ENCODE results near the gene DMXL2.
"Not testable (repeated sequence)": the region's sequence is repeated elsewhere in the genome, so short reads cannot be mapped to it uniquely, and the experiment has no call there.

DMXL2 gene

GRCh38 chr15:51424780-51425179 lies 197.8 kb downstream of the DMXL2 start:
- DNase-seq (ENCODE audit: low spot score): no peak

GRCh38 chr15:51423040-51423439 lies 199.5 kb downstream of the DMXL2 start:
- not testable (repeated sequence) for FAIRE-seq; DNase-seq (ENCODE audit: low spot score)

More at GRCh38 chr15:51424780-51425179, 197.8 kb downstream of the DMXL2 start:
- FAIRE-seq: no peak

- no peak for FAIRE-seq
- DNase-seq (ENCODE audit: low spot score): no peak
These were observed 206.4 kb downstream of the DMXL2 start for GRCh38 chr15:51416129-51416528.

- no peak for FAIRE-seq
- no peak for DNase-seq (ENCODE audit: low spot score)
These were observed 208.2 kb downstream of the DMXL2 start for GRCh38 chr15:51414256-51414860.

DNA sequence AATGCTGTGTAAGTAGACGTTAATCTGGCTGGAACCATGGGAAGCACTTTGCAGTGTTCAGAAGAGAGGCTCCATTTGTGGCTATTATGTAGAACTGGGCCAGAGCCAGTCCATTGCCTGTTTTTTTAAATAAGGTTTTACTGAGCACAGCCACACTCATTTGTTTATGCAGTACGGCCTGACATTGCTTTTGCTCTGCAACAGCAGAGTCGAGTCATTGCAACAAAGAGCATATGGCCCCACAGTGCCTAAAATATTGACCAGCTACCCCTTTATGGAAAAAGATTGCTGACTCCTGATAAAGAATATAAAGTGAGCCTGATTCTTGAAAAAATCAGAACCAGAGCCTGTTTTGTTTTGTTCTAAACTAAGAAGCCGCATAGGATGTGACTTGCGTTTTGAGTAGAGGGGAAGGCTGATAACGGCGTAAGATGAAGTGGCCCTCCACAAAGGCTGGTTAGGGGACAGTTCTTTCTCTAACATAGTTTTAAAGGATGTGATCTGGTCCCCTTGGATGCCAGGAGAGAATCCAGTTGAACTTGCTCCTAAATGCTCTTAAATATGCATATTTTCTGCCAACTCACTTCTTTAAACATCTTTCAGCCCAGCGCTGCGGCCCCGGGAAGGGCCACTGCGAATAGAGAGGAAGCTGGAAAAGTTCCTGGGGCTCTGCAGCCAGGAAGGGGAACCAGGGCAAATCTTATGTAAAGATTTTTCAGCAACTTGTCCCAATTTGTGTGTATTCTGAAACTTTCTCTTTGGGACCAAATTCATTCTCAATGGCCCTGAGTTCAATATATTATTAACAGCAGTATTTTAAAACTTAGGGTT lies 216.7 kb downstream of the DMXL2 start:
- FAIRE-seq (no peak), DNase-seq (ENCODE audit: low spot score) (no peak)

GRCh38 chr15:51403946-51404695 lies 218.4 kb downstream of the DMXL2 start:
- DNase-seq (ENCODE audit: low spot score) (no peak), FAIRE-seq (no peak)

GRCh38 chr15:51403072-51403878 lies 219.3 kb downstream of the DMXL2 start:
- no peak for FAIRE-seq

GRCh38 chr15:51401872-51402517 lies 220.6 kb downstream of the DMXL2 start:
- DNase-seq (ENCODE audit: low spot score) (no peak), FAIRE-seq (no peak)

More at GRCh38 chr15:51403072-51403878, 219.3 kb downstream of the DMXL2 start:
- peak; percentile 15 for DNase-seq (ENCODE audit: low spot score)

DNA sequence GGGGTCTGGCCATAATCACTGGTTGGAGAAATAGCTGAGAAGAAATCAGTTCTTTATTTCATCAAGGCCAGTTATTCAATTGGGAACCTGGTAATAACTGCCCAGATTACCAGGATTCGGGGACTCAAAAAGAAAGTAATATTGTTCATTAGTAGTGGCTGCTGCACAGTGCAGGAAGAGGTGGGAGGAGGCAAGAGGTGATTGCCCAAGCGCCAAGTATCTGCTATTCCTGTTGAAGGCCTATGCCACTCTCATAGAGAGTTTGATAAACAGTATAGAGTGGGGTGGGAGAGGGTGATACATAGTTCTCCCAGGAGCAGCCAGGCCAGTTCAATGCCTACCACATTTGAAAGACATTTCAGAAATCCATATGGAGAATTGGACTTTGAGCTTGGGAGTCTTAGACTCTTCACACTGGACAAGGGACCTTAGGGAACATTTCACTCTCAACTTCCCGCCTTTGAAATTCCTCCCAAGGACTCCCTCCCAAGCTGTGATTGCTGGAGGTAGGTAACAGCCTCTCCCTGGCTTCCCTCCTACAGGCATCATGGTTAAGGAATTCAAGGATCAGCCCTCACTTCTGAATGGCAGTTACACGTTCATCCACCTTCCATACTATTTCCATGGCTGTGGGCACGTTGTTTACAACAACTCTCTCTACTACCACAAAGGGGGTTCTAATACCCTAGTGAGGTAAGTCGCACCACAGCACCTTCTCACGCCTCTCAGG lies 221.4 kb downstream of the DMXL2 start:
- no peak for FAIRE-seq
- DNase-seq (ENCODE audit: low spot score): no peak

DNA sequence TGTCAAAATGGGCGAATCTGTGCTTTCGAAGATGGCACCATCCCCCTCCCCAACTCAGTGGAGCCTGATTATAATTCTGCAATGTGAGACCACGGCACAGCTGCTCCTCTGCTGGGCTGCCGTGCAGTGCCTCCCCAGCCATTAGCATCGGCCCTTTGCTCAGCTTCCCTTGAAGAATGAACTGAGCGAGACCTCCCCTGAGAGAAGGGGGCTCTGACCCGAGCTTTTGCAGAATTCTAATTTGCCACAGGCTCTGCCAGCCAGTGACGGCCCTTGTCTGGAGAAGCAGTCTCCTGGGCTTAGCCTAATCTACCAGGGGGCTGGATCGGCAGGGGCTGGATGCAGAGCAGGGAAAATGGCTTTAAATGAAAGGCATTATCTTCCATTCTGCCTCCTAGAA lies 223.9 kb downstream of the DMXL2 start:
- FAIRE-seq (no peak), DNase-seq (ENCODE audit: low spot score) (no peak)
